ENCODE results near the gene OBP2A.

DNA sequence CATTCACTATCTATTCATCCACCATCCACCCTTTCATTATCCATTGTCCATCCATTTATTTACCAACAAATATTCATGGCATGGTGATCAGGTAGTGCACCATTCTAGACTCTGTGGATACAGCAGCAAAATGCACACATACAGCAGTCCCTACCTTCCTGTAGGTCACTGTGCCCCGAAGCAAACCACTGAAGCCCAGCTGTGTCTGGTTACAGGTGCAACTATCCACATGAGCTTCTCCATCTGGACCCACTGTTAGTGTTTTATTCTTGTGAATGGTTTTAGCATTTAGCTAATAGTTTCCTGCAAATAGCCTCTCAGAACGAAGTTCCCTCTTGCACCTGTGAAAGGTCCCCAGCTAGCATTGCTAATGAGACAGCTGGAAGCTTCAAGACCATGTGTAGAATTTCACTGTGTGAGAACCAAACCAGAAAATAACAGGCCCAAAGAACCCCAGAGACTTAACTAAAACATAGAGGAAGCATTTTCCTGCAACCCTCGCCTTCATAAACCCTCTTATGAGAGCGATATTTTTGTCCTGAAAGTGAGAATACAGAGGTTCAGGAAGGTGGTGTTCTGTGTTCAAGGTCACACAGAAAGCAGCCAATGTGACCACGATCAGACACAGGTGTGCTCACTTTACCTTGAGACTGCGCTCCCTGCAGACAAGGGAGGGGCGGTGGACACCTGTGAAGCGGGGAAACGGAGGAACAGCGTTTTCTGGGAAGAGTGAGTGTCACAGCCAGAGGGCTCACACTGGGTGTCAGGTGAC is 34.1 kb downstream of the OBP2A start:
- TF ChIP-seq POLR2AphosphoS5 (IDR thresholded peaks at IDR 0.05) (no peak), POLR2A (IDR thresholded peaks at IDR 0.05) (no peak), EP300 (IDR thresholded peaks at IDR 0.05; ENCODE audit: low read depth) (no peak)

Data from transverse colon (tissue), 3 donors.